Measurements from ENCODE around the gene SAXO2. TPM values are rescaled to one million over a fixed set of nuclear protein-coding genes. Genes with fewer than 3 reads are reported as not detected.
"Not testable (repeated sequence)": the region's sequence is repeated elsewhere in the genome, so short reads cannot be mapped to it uniquely, and the experiment has no call there.

Gene SAXO2
- total RNA-seq, 5 donors from 2014 or later (not counting 1 experiment from before 2014, with no cell fraction given), result 0.56 to 19.6 (median 2.1) TPM

DNA sequence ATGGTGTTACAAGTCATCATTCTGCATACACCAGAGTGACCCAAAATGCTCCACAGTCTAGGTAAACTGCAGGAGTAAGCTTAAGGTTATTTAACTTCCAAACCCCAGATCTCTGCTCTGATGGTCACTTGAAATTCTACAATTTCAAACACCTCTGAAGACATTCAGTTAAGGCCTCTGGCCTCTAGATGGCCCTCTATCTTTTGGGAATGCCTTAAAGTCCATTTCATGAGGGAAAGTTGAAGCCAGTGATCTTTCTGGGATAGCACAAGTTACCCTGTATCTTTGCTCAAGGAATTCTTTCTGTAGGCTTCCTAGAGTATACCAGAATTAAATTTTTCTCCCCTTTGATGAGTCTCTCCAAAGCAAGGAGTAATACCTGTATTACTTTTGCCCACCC is 18.7 kb downstream of the SAXO2 start:
- H3K9me3 Mint-ChIP-seq; H3K27ac Mint-ChIP-seq; H3K27me3 ChIP-seq (replicated peaks in 1 of 2; ENCODE audit: control insufficient read depth in 2 of 2, extremely low read depth in 1 of 2, insufficient read depth in 2 of 2, low read length in 1 of 2); H3K36me3 ChIP-seq (ENCODE audit: control insufficient read depth in 2 of 2, extremely low read depth in 1 of 2, insufficient read depth in 1 of 2, low read length in 1 of 2); POLR2A ChIA-PET; H3K4me3 ChIP-seq (ENCODE audit: control insufficient read depth in 1 of 2, extremely low read depth in 1 of 2, low read length in 1 of 2); H3K27ac ChIP-seq (ENCODE audit: low read length); H3K36me3 Mint-ChIP-seq; H3K27me3 Mint-ChIP-seq; H3K9me3 ChIP-seq; DNase-seq; H3K4me3 Mint-ChIP-seq; ATAC-seq (replicated peaks in 1 of 4); CTCF ChIA-PET; H3K4me1 ChIP-seq (ENCODE audit: control insufficient read depth in 1 of 2, extremely low read depth in 1 of 2, insufficient read depth in 2 of 2, low read length in 2 of 2): not testable (repeated sequence)
- peaks cover 16 to 18% (median 17%) of the 10 kb centered on the region in 3 donors for H3K4me1 Mint-ChIP-seq

DNA sequence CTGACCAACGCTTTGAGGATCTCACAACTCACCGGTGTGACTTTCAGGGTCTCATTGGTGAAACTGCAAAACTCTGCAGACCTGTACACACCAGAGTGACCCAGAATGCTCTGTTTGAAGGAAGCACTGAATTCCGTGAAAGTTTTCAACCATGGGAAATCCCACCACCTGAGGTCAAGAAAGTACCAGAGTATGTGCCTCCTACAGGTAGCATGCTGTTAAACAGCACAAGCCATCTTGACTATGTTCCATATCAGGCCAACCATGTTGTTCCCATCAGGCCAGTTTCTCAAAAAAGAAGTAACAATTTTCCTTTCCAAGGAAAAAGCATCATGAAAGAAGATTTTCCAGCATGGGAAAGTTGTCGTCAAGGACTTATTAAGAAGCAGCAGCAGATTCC is 19.8 kb downstream of the SAXO2 start:
- peaks cover 13 to 17% of the 10 kb centered on the region in 2 experiments for H3K4me1 ChIP-seq (ENCODE audit: control insufficient read depth in 1 of 2, extremely low read depth in 1 of 2, insufficient read depth in 2 of 2, low read length in 2 of 2)
- not testable (repeated sequence) for H3K27me3 ChIP-seq (replicated peaks in 1 of 2; ENCODE audit: control insufficient read depth in 2 of 2, extremely low read depth in 1 of 2, insufficient read depth in 2 of 2, low read length in 1 of 2); ATAC-seq (replicated peaks in 1 of 4); H3K9me3 ChIP-seq; H3K36me3 ChIP-seq (ENCODE audit: control insufficient read depth in 2 of 2, extremely low read depth in 1 of 2, insufficient read depth in 1 of 2, low read length in 1 of 2); H3K36me3 Mint-ChIP-seq; DNase-seq; H3K27me3 Mint-ChIP-seq; H3K4me3 Mint-ChIP-seq; H3K9me3 Mint-ChIP-seq; H3K27ac ChIP-seq (ENCODE audit: low read length); H3K27ac Mint-ChIP-seq; H3K4me3 ChIP-seq (ENCODE audit: control insufficient read depth in 1 of 2, extremely low read depth in 1 of 2, low read length in 1 of 2)
- WGBS (ENCODE audit: insufficient coverage), result 88% methylated on average over 3 of the region's 4 CpGs
- peaks cover 27 to 29% (median 28%) of the 10 kb centered on the region in 3 donors for H3K4me1 Mint-ChIP-seq
- ChIA-PET CTCF (interaction anchor here in 1 of 2 donors (1.0 kb wide), 1 partner anchor 27 kb away, joined by 4 read pairs; no protein-coding TSS in a partner anchor), POLR2A (interaction anchor here in 1 of 2 donors (0.6 kb wide), 1 partner anchor 55 kb away, joined by 3 read pairs; no protein-coding TSS in a partner anchor)

DNA sequence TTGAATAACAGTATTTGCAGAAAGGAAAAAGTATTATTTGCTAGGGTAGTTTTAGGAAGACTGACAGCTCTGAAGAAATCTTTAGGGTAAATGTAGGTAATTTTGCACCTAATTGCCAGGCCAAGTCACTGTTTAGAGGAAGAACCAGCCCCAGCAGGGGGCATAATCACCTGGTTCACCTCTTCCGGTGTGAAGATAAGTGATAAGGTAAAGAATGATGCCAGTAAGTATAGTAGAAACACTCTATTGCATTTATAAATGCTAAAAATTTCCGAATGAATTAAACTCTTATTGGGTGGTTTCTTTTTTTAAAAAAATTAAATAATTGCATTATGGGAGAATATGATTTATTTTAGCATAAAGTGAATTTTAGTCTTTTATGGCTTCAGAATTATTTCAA is 21.8 kb downstream of the SAXO2 start:
- H3K4me3 ChIP-seq (ENCODE audit: control insufficient read depth in 1 of 2, extremely low read depth in 1 of 2, low read length in 1 of 2); H3K36me3 ChIP-seq (ENCODE audit: control insufficient read depth in 2 of 2, extremely low read depth in 1 of 2, insufficient read depth in 1 of 2, low read length in 1 of 2); POLR2A ChIA-PET; H3K9me3 ChIP-seq; DNase-seq; H3K27ac ChIP-seq (ENCODE audit: low read length); H3K27me3 ChIP-seq (replicated peaks in 1 of 2; ENCODE audit: control insufficient read depth in 2 of 2, extremely low read depth in 1 of 2, insufficient read depth in 2 of 2, low read length in 1 of 2); H3K27me3 Mint-ChIP-seq; H3K4me3 Mint-ChIP-seq: not testable (repeated sequence)
- ATAC-seq (replicated peaks in 1 of 4), result peak; percentile 37 to 51 (median 42)
- peaks cover 13 to 23% of the 10 kb centered on the region in 2 experiments for H3K4me1 ChIP-seq (ENCODE audit: control insufficient read depth in 1 of 2, extremely low read depth in 1 of 2, insufficient read depth in 2 of 2, low read length in 2 of 2)
- Mint-ChIP-seq H3K36me3 (peaks cover 11% of the 10 kb centered on the region), H3K27ac (peak overlapping the region; percentile 30 to 62), H3K4me1 (peaks cover 40 to 44% (median 42%) of the 10 kb centered on the region in 3 donors), H3K9me3 (peaks cover 0 to 11% (median 5%) of the 10 kb centered on the region in 3 donors)
- WGBS (ENCODE audit: insufficient coverage), result no CpG with 5 or more reads among the region's 2 CpGs
- CTCF ChIA-PET, result interaction anchor here in 1 of 2 donors (0.7 to 1.2 kb wide), 2 partner anchors 22 to 49 kb away, joined by 3 read pairs; partner anchors contain the start of genes EFL1 and SAXO2

GRCh38 chr15:82286475-82286874 is 23.9 kb downstream of the SAXO2 start:
- H3K27me3 Mint-ChIP-seq; H3K27me3 ChIP-seq (replicated peaks in 1 of 2; ENCODE audit: control insufficient read depth in 2 of 2, extremely low read depth in 1 of 2, insufficient read depth in 2 of 2, low read length in 1 of 2); H3K9me3 ChIP-seq; H3K36me3 ChIP-seq (ENCODE audit: control insufficient read depth in 2 of 2, extremely low read depth in 1 of 2, insufficient read depth in 1 of 2, low read length in 1 of 2); H3K4me3 ChIP-seq (ENCODE audit: control insufficient read depth in 1 of 2, extremely low read depth in 1 of 2, low read length in 1 of 2); CTCF ChIA-PET: not testable (repeated sequence)
- 6% methylated on average over 3 of the region's 4 CpGs for WGBS (ENCODE audit: insufficient coverage)
- peak overlapping the region; percentile 49 to 80 (median 62) for H3K4me3 Mint-ChIP-seq
- DNase-seq, result peak in 1 of 35 experiments; percentile 23
- H3K4me1 Mint-ChIP-seq, result peaks cover 46 to 52% (median 50%) of the 10 kb centered on the region in 3 donors
- H3K27ac Mint-ChIP-seq, result peak overlapping the region; percentile 92
- H3K36me3 Mint-ChIP-seq, result peaks cover 11% of the 10 kb centered on the region
- peak; percentile 55 to 73 (median 65) for ATAC-seq (replicated peaks in 1 of 4)
- peak overlapping the region; percentile 57 for H3K27ac ChIP-seq (ENCODE audit: low read length)
- H3K4me1 ChIP-seq (ENCODE audit: control insufficient read depth in 1 of 2, extremely low read depth in 1 of 2, insufficient read depth in 2 of 2, low read length in 2 of 2), result peaks cover 13 to 23% of the 10 kb centered on the region in 2 experiments
- peaks cover 3 to 19% (median 12%) of the 10 kb centered on the region in 3 donors for H3K9me3 Mint-ChIP-seq
- POLR2A ChIA-PET, result interaction anchor here in 1 of 2 donors (0.7 kb wide), 1 partner anchor 24 kb away, joined by 3 read pairs; the partner anchor contains the start of genes EFL1 and SAXO2

DNA sequence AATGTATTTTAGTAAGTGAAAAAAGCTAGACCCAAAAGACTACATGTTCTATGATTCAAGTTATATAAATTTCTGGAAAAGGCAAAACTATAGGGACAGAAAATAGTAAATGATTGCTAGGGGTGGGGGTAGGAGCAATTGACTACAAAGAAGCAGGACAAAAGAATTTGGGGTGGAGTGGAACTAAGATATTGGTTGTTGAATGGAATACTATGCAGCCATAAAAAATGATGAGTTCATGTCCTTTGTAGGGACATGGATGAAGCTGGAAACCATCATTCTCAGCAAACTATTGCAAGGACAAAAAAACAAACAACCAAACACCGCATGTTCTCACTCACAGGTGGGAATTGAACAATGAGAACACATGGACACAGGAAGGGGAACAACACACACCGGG is 25.6 kb downstream of the SAXO2 start:
- H3K27me3 Mint-ChIP-seq; POLR2A ChIA-PET; H3K9me3 ChIP-seq; H3K4me3 ChIP-seq (ENCODE audit: control insufficient read depth in 1 of 2, extremely low read depth in 1 of 2, low read length in 1 of 2); H3K27ac ChIP-seq (ENCODE audit: low read length); ATAC-seq (replicated peaks in 1 of 4); H3K27me3 ChIP-seq (replicated peaks in 1 of 2; ENCODE audit: control insufficient read depth in 2 of 2, extremely low read depth in 1 of 2, insufficient read depth in 2 of 2, low read length in 1 of 2); DNase-seq; H3K4me3 Mint-ChIP-seq; H3K36me3 ChIP-seq (ENCODE audit: control insufficient read depth in 2 of 2, extremely low read depth in 1 of 2, insufficient read depth in 1 of 2, low read length in 1 of 2): not testable (repeated sequence)
- WGBS (ENCODE audit: insufficient coverage), result no CpG with 5 or more reads among the region's 2 CpGs
- Mint-ChIP-seq H3K9me3 (peaks cover 3 to 19% (median 12%) of the 10 kb centered on the region in 3 donors), H3K27ac (peak overlapping the region; percentile 92), H3K36me3 (peaks cover 11% of the 10 kb centered on the region), H3K4me1 (peaks cover 49 to 52% (median 50%) of the 10 kb centered on the region in 3 donors)
- CTCF ChIA-PET, result interaction anchor here in 1 of 2 donors (0.6 kb wide), 1 partner anchor 14 kb away, joined by 4 read pairs; no protein-coding TSS in a partner anchor
- H3K4me1 ChIP-seq (ENCODE audit: control insufficient read depth in 1 of 2, extremely low read depth in 1 of 2, insufficient read depth in 2 of 2, low read length in 2 of 2), result peaks cover 13 to 23% of the 10 kb centered on the region in 2 experiments

- peaks cover 24 to 28% (median 27%) of the 10 kb centered on the region in 3 donors for H3K4me1 Mint-ChIP-seq
- peak overlapping the region; percentile 44 to 67 for H3K27ac Mint-ChIP-seq
- CTCF ChIA-PET, result no interaction called here
- H3K36me3 Mint-ChIP-seq, result peaks cover 11% of the 10 kb centered on the region
- no peaks in the 10 kb centered on the region for H3K9me3 ChIP-seq
- H3K36me3 ChIP-seq (ENCODE audit: control insufficient read depth in 2 of 2, extremely low read depth in 1 of 2, insufficient read depth in 1 of 2, low read length in 1 of 2), result no peaks in the 10 kb centered on the region
- H3K27me3 ChIP-seq (replicated peaks in 1 of 2; ENCODE audit: control insufficient read depth in 2 of 2, extremely low read depth in 1 of 2, insufficient read depth in 2 of 2, low read length in 1 of 2), result no peaks in the 10 kb centered on the region
- ATAC-seq (replicated peaks in 1 of 4) (no peak), DNase-seq (no peak)
- H3K4me3 Mint-ChIP-seq, result no peak overlapping the region
- 75% methylated on average over 3 of the region's 5 CpGs for WGBS (ENCODE audit: insufficient coverage)
- no peak overlapping the region for H3K4me3 ChIP-seq (ENCODE audit: control insufficient read depth in 1 of 2, extremely low read depth in 1 of 2, low read length in 1 of 2)
- H3K27ac ChIP-seq (ENCODE audit: low read length), result no peak overlapping the region
- peaks cover 0 to 7% of the 10 kb centered on the region in 2 experiments for H3K4me1 ChIP-seq (ENCODE audit: control insufficient read depth in 1 of 2, extremely low read depth in 1 of 2, insufficient read depth in 2 of 2, low read length in 2 of 2)
- H3K9me3 Mint-ChIP-seq, result peaks cover 3 to 19% (median 12%) of the 10 kb centered on the region in 3 donors
- POLR2A ChIA-PET, result no interaction called here
- no peaks in the 10 kb centered on the region for H3K27me3 Mint-ChIP-seq
Observed at GRCh38 chr15:82292271-82292670, 29.7 kb downstream of the SAXO2 start.
